LNCAP (cell line): ENCODE measurements around the gene IFNA17.

Source experiments
- TF ChIP-seq, protein P1 (sequence below): fragments of 450-650 bp; IDR thresholded peaks from 2 replicates; pipeline ENCODE4 v1.5.1; 2017; ENCODE audit warnings: mild to moderate bottlenecking

Gene IFNA17

DNA sequence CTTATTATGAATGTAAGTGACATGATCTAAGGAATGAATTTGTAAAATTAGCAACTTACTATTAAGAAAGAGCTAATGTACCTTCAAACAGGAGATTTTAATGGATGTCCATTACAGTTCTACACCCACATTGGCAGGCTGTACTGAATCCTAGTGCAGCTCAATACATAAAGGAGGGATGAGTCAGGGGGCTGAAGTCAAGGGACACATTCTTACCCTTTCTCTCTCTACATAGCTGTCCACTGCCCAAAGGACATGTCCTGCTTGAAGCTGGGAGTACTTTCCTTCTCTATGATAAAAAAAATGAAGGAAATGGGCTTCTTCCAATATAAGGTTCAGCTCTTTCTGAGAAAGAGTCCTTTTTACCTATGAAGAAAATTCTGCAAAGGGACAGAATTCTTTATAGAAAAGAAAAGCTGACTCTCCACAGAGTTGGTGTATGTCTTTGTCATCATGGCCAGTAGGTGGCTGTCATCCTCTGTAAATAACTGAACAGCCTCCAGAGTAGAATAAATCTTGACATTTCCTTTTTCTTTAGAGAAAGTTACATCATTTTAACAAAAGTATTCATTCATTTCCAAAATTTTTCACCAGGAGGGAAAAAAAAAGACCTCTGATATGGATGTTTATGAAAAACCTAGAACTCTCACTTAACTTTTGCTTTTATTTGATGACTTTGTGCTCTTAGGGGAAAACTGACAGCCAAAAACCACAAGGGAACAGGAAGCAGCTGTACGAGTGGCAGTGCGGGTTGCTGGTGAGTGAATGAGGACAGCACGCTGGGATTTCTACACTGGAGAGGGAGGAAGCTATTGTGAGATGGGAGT lies 24.9 kb upstream of the IFNA17 start:
- TF ChIP-seq, protein P1, sequence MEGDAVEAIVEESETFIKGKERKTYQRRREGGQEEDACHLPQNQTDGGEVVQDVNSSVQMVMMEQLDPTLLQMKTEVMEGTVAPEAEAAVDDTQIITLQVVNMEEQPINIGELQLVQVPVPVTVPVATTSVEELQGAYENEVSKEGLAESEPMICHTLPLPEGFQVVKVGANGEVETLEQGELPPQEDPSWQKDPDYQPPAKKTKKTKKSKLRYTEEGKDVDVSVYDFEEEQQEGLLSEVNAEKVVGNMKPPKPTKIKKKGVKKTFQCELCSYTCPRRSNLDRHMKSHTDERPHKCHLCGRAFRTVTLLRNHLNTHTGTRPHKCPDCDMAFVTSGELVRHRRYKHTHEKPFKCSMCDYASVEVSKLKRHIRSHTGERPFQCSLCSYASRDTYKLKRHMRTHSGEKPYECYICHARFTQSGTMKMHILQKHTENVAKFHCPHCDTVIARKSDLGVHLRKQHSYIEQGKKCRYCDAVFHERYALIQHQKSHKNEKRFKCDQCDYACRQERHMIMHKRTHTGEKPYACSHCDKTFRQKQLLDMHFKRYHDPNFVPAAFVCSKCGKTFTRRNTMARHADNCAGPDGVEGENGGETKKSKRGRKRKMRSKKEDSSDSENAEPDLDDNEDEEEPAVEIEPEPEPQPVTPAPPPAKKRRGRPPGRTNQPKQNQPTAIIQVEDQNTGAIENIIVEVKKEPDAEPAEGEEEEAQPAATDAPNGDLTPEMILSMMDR, result peak; percentile 63

DNA sequence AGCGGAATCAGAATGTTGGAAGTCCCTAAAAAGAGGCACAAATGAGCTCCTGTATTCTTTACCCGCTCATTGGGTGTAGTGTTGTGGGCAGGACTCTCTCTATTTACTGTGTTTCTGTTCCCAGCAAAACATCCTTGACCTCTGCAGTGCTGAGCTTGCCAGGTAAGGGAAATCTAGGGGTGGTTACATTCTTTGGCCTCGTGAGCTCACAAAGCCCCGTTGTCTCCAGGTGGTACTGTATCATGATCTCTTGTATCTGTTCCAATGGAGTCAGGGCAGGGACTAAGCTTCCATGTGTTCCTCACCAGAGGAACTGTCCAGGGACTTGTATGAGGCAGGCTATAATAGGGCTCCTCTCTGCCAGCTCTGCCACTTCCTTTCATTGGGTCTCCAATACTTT lies 23.6 kb upstream of the IFNA17 start:
- TF ChIP-seq, protein P1, result no peak

DNA sequence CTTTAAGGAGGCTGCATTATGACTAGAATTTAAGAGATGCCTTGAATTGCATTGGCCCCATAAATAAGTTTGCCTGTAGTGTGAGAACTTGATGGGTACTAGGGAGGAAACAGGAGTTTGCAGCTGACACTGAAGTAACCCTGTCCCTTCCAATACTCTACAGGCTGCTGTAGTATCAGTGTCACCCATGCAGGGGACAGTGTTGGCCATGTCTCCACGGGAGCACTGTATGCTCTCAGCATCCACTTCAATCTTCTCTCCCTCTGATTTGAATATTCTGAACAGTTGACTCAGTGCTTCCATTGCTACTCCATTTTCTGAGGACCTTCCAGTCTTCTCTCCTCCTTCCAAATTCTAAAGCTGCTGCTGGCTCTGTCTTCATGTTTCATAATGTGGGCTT lies 23.2 kb upstream of the IFNA17 start:
- TF ChIP-seq, protein P1, result no peak

DNA sequence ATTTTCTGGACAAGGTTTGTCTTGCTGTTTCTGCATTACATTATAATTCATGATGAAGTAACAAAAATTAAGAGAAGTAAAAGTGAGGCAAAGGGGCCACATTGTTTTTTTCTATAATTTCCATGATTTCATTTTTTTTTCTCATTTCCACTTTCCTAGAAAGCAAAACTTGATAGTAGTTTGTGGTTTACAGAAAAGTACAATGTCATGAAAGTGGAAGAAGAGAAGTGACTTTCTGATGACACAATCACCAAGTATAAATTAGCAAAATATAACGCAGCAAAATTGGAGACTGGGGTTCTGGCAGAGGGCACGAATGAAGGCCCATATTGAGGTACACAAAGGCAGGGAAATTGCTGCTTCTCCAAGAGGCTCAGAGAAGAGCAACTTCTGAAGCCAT lies 16.8 kb upstream of the IFNA17 start:
- TF ChIP-seq, protein P1, result no peak

DNA sequence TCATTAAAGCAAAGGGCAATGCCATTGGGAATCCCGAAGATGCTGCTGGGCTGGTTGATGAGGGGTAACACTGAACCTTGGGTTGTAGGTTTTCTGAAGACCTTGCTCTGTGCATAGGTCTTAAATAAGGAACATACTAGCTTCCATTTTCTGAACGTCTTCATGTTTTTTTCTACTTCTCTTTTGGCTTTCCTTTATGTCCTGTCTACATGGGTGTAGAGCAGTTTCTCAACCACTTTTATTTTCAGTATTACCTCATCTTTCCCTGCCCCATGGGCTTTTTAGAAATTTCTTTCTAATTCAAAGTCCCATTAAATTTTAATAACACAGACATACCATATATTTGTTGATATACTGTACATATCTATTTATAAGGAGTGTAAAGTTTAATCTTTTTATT lies 11.9 kb upstream of the IFNA17 start, which contains the start of gene IFNA14:
Gene IFNA14 (minus strand): TSS at position 95 of the 400 bp plus-strand sequence. CDS start 70 bp downstream, at position 25.
- TF ChIP-seq, protein P1, result no peak

DNA sequence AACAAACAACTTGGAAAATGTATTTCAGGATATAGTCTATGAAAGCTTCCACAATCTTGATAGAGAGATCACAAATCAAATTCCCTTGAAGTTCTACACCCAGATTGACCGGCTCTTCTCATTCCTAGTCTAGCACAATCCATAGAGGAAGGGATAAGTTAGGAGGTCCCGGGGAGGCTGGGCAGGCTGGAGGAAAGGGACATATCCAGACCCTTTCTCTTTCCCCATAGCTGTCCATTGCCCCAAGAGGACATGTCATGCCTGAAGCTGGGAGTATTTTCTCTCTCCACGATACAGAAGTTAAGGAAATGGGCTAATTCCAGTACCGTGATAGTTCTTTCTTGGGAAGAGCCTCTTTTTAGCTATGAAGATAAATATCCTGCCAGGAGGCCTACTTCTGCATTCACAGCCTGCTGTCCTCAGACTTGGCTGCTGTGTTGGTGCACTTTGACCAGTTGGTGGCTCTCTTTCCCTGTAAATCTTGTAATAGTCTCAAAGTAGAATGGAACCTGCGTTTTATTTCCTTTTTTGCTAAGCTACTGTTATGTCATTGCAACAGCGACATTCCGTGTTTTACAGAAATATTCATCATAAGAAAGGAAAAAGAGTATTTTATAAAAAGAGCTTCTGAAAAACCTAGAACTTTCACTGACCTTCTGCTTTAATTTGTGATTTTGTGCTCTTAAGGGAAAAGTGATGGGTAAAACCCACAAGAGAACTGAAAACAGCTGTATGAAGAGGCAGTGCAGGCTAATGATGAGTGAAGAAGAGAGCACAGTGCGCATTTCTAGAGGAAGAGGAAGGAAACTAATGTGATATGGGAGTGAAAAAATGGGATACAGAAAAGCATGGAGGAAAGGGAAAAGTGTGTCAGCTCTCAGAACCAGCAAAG lies 7.7 kb upstream of the IFNA17 start:
- TF ChIP-seq, protein P1, result peak; percentile 64

DNA sequence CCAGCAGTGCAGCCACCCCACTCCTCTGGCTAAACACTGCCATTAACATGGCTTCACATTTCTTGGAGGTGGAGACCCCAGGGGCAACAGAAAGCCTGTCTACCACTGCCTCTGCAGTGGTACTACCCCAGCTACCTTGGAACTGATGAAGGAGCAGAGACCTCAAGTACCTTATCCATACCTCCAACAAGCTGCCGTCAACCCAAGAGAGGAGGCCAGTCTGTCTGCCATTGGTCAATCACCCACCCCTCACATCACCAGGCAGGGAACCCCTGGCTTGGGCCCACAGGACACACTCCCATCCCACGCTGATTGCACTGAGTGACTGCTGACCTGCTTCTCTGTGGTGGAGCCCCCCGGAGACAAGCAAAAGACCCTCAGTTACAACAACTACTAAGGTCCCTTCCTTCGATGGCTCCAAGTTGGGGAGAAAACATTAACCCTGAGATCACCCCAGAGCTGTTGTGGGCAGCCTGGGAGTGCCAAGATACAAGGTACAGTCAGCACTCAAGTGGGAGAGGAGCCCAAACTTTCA lies 6.2 kb upstream of the IFNA17 start:
- TF ChIP-seq, protein P1, result no peak
